Glutamatergic neuron (in vitro differentiated cells): ENCODE measurements around the gene CDK7. TPM values are rescaled to one million over a fixed set of nuclear protein-coding genes. Genes with fewer than 3 reads are reported as not detected.

Experiments used
- DNase-seq: peaks from one replicate; pipeline ENCODE4 v3.0.0; 2022
- H3K27ac Mint-ChIP-seq: one replicate; pipeline ENCODE4 v1.8.0; 2020; ENCODE audit warnings: mild to moderate bottlenecking, mixed read lengths, inconsistent platforms; ENCODE audit not compliant: unreplicated experiment
- H3K27me3 Mint-ChIP-seq: one replicate; pipeline ENCODE4 v1.8.0; 2020; ENCODE audit warnings: mild to moderate bottlenecking, moderate library complexity, mixed read lengths, inconsistent platforms; ENCODE audit not compliant: unreplicated experiment
- H3K36me3 Mint-ChIP-seq: one replicate; pipeline ENCODE4 v1.8.0; 2020; ENCODE audit warnings: mild to moderate bottlenecking, mixed read lengths, inconsistent platforms; ENCODE audit not compliant: unreplicated experiment
- H3K4me1 Mint-ChIP-seq: one replicate; pipeline ENCODE4 v1.8.0; 2020; ENCODE audit warnings: mild to moderate bottlenecking, low read depth, mixed read lengths, inconsistent platforms; ENCODE audit not compliant: unreplicated experiment
- H3K4me3 Mint-ChIP-seq: one replicate; pipeline ENCODE4 v1.8.0; 2020; ENCODE audit warnings: mild to moderate bottlenecking, mixed read lengths, inconsistent platforms; ENCODE audit not compliant: unreplicated experiment
- H3K9me3 Mint-ChIP-seq: one replicate; pipeline ENCODE4 v1.8.0; 2020; ENCODE audit warnings: mild to moderate bottlenecking, moderate library complexity, mixed read lengths, inconsistent platforms; ENCODE audit not compliant: unreplicated experiment
- total RNA-seq: library from RNA; stranded (reverse); fragmentation: NEBNext Ultra II Directional; extraction: Animal tissue kit (Norgen Biotek cat#: 25700); gene quantifications from one replicate; pipeline ENCODE4 v1.2.1, GENCODE V29; 2021; ENCODE audit not compliant: unreplicated experiment
- TF ChIP-seq, protein P1 (sequence below): fragments of 200-600 bp; sonication (generic); IDR thresholded peaks from one replicate; pipeline ENCODE4 v1.5.0; 2021; ENCODE audit not compliant: partially characterized antibody, unreplicated experiment

Gene CDK7
- total RNA-seq, 1 donor from 2014 or later, result 17.0 TPM

DNA sequence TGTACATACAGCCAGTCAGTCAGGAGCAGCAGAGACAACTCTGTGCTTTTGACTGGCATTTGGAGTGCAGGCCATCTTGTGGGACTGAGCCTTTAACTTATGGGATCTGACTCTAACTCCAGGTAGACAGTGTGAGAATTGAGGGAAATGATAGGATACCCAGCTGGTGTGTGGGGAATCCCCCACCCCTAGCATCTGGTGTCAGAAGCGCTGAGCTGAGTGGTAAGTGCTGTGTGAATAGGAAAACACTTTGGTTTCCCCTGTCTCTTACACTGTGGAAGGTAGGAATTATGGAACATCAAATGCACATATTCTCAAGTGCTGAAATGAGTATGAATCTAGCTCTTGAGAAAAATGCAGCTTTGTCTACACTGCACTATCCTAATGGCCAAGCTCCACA is 54.0 kb downstream of the CDK7 start:
- Mint-ChIP-seq H3K9me3 (no peaks in the 10 kb centered on the region), H3K27me3 (no peaks in the 10 kb centered on the region), H3K27ac (no peak overlapping the region), H3K4me3 (no peak overlapping the region), H3K4me1 (no peaks in the 10 kb centered on the region), H3K36me3 (no peaks in the 10 kb centered on the region)
- DNase-seq, result no peak
- TF ChIP-seq, protein P1, sequence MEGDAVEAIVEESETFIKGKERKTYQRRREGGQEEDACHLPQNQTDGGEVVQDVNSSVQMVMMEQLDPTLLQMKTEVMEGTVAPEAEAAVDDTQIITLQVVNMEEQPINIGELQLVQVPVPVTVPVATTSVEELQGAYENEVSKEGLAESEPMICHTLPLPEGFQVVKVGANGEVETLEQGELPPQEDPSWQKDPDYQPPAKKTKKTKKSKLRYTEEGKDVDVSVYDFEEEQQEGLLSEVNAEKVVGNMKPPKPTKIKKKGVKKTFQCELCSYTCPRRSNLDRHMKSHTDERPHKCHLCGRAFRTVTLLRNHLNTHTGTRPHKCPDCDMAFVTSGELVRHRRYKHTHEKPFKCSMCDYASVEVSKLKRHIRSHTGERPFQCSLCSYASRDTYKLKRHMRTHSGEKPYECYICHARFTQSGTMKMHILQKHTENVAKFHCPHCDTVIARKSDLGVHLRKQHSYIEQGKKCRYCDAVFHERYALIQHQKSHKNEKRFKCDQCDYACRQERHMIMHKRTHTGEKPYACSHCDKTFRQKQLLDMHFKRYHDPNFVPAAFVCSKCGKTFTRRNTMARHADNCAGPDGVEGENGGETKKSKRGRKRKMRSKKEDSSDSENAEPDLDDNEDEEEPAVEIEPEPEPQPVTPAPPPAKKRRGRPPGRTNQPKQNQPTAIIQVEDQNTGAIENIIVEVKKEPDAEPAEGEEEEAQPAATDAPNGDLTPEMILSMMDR, result no peak

DNA sequence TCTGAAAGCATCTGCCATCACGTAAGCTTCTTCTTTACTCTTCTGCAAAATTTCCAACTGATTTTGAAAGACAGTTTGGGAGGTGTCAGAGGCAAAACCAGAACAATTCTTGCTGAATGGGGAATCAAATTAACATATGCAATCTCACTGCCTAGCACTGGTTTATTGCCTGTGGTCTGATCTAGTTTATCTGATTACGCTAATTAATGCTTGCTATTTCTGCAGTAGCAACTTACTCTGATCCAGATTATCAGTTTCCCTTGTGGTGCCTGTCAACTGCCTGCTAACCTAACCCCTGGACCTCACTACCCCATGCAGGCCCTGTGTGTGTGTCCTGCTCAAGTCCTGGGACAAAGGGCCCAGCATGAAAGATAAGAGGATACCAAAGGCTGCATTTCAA is 57.6 kb downstream of the CDK7 start:
- Mint-ChIP-seq H3K4me1 (no peaks in the 10 kb centered on the region), H3K27me3 (no peaks in the 10 kb centered on the region), H3K4me3 (no peak overlapping the region), H3K27ac (no peak overlapping the region), H3K9me3 (no peaks in the 10 kb centered on the region), H3K36me3 (no peaks in the 10 kb centered on the region)
- no peak for DNase-seq
- TF ChIP-seq, protein P1, result no peak

DNA sequence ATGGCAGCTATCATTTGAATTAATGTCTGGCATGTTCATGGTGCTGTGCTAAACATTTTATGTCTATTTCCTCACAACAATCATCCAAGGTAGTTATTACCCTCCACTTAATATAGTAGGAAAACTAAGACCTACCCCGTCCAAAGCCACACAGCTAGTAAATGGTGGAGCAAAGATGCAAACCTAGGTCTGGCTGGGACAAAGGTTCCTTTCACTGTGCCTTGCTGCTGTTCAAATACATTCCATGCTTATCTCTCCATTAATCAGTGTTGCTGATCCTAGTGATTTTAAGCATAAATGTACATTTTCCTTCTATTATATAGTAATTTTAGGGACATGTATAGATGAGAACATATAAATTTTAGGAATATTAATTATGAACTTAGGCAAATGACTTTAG is 59.2 kb downstream of the CDK7 start:
- TF ChIP-seq, protein P1, result no peak
- Mint-ChIP-seq H3K36me3 (no peaks in the 10 kb centered on the region), H3K4me3 (no peak overlapping the region), H3K27me3 (no peaks in the 10 kb centered on the region), H3K27ac (no peak overlapping the region), H3K9me3 (no peaks in the 10 kb centered on the region), H3K4me1 (no peaks in the 10 kb centered on the region)
- no peak for DNase-seq

DNA sequence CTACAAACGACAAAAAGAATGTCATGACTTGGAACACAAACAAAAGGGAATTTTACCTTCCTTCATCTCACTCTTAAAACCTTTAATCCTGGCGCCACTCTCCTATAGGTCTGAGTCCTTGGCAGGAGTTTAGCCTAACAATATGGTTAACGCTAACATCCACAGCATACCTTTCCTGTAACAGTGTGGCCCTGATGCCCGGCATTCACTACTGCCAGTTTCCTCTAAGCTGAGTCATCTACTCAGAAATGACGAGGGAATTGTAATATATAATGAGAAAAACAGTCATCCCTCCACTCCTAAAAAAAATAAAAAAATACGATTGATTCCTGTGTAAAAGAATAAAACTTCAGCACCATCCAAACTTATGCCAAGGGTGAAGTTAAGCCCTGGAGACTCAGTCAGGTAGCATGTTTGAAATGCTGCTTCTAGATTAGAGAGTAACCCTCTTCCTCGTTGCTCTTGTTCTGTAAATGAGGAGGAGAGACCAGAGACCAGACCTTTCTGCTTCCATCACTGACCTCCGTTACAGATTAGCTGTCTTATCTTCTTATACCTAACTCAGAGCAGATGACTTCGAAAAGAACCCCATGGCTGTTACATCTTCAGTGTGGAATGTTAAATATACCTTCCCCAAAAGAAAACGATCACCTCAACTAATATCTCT is 60.5 kb downstream of the CDK7 start:
- no peaks in the 10 kb centered on the region for H3K9me3 Mint-ChIP-seq
- no peak overlapping the region for H3K4me3 Mint-ChIP-seq
- no peaks in the 10 kb centered on the region for H3K4me1 Mint-ChIP-seq
- no peaks in the 10 kb centered on the region for H3K27me3 Mint-ChIP-seq
- DNase-seq, result no peak
- H3K27ac Mint-ChIP-seq, result no peak overlapping the region
- no peaks in the 10 kb centered on the region for H3K36me3 Mint-ChIP-seq
- TF ChIP-seq, protein P1, result no peak

DNA sequence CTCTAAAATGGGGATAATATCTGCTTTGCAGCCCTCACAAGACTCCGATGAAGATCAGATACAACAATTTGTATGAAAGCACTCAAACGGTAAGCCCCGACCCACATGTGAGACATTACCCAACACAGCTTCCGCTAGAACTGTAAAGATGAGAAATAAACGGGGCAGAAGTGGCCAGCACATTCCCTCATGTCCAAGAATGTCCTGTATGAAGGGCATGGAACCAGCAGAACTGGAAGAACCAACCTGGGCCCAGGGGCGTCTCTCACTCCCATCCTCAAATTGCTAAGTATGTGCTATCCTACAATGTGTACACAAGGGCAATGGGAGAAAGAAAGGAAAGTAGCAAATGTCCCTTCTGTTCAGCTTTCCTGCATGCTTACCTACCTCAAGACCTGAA is 64.9 kb downstream of the CDK7 start:
- no peaks in the 10 kb centered on the region for H3K27me3 Mint-ChIP-seq
- H3K27ac Mint-ChIP-seq, result no peak overlapping the region
- DNase-seq, result no peak
- no peaks in the 10 kb centered on the region for H3K36me3 Mint-ChIP-seq
- H3K4me3 Mint-ChIP-seq, result no peak overlapping the region
- TF ChIP-seq, protein P1, result no peak
- H3K4me1 Mint-ChIP-seq, result no peaks in the 10 kb centered on the region
- no peaks in the 10 kb centered on the region for H3K9me3 Mint-ChIP-seq
